Breast epithelium (tissue), 4 donors: ENCODE results near the gene HEXIM1. TPM values are rescaled to one million over a fixed set of nuclear protein-coding genes. Genes with fewer than 3 reads are reported as not detected.

Experiments
- DNase-seq, 2 donors: peaks; one replicate each; pipeline ENCODE4 v3.0.0-alpha.2; 2019; ENCODE audit warnings: low spot score in 2 of 2
- H3K27ac ChIP-seq, 2 donors: fragments of 200-600 bp; sonication (generic) in 1 of 2; one replicate each; pipeline ENCODE4 v1.5.1; 2016 to 2019; ENCODE audit warnings: mild to moderate bottlenecking in 1 of 2
- H3K27me3 ChIP-seq, 2 donors: fragments of 200-600 bp; sonication (generic) in 1 of 2; one replicate each; pipeline versions ENCODE4 v1.5.1 to v1.6.0; 2017 to 2019; ENCODE audit warnings: control low read depth in 1 of 2, mild to moderate bottlenecking in 1 of 2
- H3K36me3 ChIP-seq: fragments of 200-600 bp; one replicate; pipeline ENCODE4 v1.5.1; 2019
- H3K4me1 ChIP-seq, 2 donors: fragments of 200-600 bp; sonication (generic); one replicate each; pipeline ENCODE4 v1.5.1; 2016 to 2019; ENCODE audit warnings: control low read depth in 1 of 2
- H3K4me3 ChIP-seq, 3 donors: fragments of 200-600 bp; sonication (generic); 1 replicate in 2 of 3; 2 replicates in 1 of 3; pipeline ENCODE4 v1.5.1; 2016 to 2019; ENCODE audit warnings: mild to moderate bottlenecking in 3 of 3, moderate library complexity in 2 of 3
- H3K9me3 ChIP-seq, 2 donors: fragments of 200-600 bp; sonication (generic) in 1 of 2; one replicate each; pipeline ENCODE4 v1.5.1; 2016 to 2019; ENCODE audit warnings: control low read depth in 1 of 2
- CTCF ChIP-seq, 3 donors: fragments of 450-650 bp; IDR thresholded peaks; one replicate each; pipeline ENCODE4 v1.5.1; 2016 to 2017; ENCODE audit warnings: antibody characterized with exemption in 3 of 3, mild to moderate bottlenecking in 3 of 3, moderate library complexity in 3 of 3
- POLR2A ChIP-seq: fragments of 450-650 bp; IDR thresholded peaks from one replicate; pipeline ENCODE4 v1.6.1; 2016; ENCODE audit warnings: antibody characterized with exemption, mild to moderate bottlenecking, moderate library complexity
- POLR2AphosphoS5 ChIP-seq, 3 donors: sonication (generic); formaldehyde crosslinking; IDR thresholded peaks; one replicate each; pipeline ENCODE4 v1.6.1; 2017; ENCODE audit warnings: antibody characterized with exemption in 3 of 3
- intact Hi-C: fragments of 100-400 bp; cut with DNase I; formaldehyde crosslinking; loops from one replicate; pipeline ENCODE4 v1.15.1; 2023; ENCODE audit warnings: low total_unique reads
- total RNA-seq, 3 donors: library from RNA; depleted of rRNA; stranded (reverse); fragments of >200 nt; gene quantifications; one replicate each; pipeline ENCODE4 v1.1.0, GENCODE V29; 2016

Gene HEXIM1
- total RNA-seq, 3 donors from 2014 or later = 21.3 to 35.6 (median 33.4) TPM

DNA sequence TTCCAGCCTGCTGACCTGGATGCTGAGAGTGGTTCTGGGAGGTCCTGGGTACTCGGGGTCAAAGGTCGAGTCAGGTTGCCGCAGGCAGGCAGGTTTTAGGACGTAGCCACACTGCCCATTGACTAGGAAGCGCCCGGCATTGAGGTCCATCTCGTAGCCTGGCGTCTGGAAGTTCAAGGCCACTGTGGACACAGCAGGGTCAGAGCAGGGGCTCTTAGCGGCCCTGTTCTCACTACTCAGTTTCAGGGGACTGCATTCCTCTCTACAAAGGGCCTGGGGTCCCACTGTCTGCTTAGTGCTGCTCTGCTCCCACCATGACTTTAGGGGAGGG, 34.9 kb upstream of the HEXIM1 start:
- TF ChIP-seq POLR2AphosphoS5 (IDR thresholded peaks at IDR 0.05) (no peak), CTCF (IDR thresholded peaks at IDR 0.05) (no peak), POLR2A (no peak)
- Histone ChIP-seq H3K27me3 (no peaks in the 10 kb centered on the region), H3K36me3 (no peaks in the 10 kb centered on the region), H3K27ac (no peak overlapping the region), H3K4me3 (no peak overlapping the region), H3K9me3 (no peaks in the 10 kb centered on the region), H3K4me1 (peaks cover 0 to 3% of the 10 kb centered on the region in 2 donors)
- intact Hi-C loops = no loop called here
- no peak for DNase-seq

DNA sequence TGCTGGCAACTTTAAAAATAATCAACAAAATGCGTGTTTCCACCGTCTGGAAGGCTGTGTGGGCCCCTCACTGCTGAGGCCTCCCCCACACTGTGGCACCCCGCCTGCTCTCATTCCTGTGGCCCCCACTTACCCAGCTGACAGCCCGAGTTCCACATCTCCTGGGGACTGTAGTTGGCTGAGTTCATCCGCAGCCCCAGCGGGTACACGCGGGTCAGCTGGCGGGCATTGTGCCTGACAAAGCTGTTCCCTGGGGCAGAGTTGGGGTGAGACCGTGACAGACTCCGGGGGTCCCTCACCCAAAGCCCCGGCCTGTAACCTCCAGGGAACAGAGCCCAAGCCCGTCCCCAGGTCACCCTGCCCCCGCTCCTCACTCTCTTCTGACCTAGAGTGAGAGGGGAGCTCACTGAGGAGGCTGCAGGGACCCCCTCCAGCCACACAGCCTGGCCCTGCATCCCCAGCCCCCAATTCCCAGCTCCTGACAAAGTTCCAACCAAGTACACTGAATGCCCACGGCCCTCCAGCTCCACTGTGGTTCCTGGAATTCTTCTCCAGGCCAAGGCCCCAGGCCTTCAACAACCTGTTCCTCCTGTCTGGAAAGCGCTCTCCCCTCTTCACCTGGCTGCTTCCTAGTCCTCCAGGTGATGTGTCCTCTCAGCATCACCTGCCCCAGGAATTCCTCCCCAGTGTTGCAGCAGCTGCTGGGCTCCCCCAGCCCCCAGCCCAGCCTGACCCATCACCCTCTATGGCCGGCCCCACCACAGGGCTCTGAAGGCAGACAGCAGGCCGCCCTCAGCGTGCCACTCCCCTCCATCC, 34.0 kb upstream of the HEXIM1 start:
- Histone ChIP-seq H3K27me3 (no peaks in the 10 kb centered on the region), H3K4me3 (no peak overlapping the region), H3K9me3 (no peaks in the 10 kb centered on the region), H3K36me3 (no peaks in the 10 kb centered on the region), H3K4me1 (no peaks in the 10 kb centered on the region), H3K27ac (peak overlapping the region in 1 of 2 donors; percentile 43)
- TF ChIP-seq POLR2AphosphoS5 (IDR thresholded peaks at IDR 0.05) = no peak
- no peak for TF ChIP-seq POLR2A
- TF ChIP-seq CTCF (IDR thresholded peaks at IDR 0.05) = no peak
- intact Hi-C loops = no loop called here
- DNase-seq = no peak

GRCh38 chr17:45115015-45115625, 33.2 kb upstream of the HEXIM1 start:
- Histone ChIP-seq H3K27me3 (no peaks in the 10 kb centered on the region), H3K27ac (peak overlapping the region in 1 of 2 donors; percentile 32), H3K36me3 (no peaks in the 10 kb centered on the region), H3K9me3 (no peaks in the 10 kb centered on the region), H3K4me3 (no peak overlapping the region), H3K4me1 (no peaks in the 10 kb centered on the region)
- no peak for DNase-seq
- intact Hi-C loops = no loop called here
- TF ChIP-seq CTCF (IDR thresholded peaks at IDR 0.05) (no peak), POLR2A (no peak), POLR2AphosphoS5 (IDR thresholded peaks at IDR 0.05) (no peak)

DNA sequence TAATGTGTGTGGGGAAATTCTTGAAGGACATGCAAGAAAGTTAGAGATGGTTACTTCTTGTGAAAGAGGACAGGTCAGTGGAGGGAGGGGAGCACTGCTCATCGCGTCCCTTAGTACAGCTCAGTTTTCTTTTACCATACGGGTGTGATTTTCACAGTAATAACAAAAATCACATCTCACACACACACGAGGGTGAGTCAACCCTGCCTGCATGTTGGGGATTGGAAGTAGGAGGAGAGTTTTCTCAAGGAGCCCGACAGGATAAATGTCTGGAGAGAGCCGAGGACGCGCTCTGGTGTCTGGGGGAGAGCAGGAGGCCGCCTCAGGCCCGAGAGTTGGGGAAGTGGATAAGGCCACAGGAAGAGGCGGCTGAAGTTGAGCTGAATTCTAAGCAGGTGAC, 32.4 kb upstream of the HEXIM1 start:
- Histone ChIP-seq H3K27me3 (no peaks in the 10 kb centered on the region), H3K9me3 (no peaks in the 10 kb centered on the region), H3K36me3 (no peaks in the 10 kb centered on the region), H3K27ac (no peak overlapping the region), H3K4me1 (no peaks in the 10 kb centered on the region), H3K4me3 (no peak overlapping the region)
- no peak for DNase-seq
- intact Hi-C loops = no loop called here
- TF ChIP-seq POLR2AphosphoS5 (IDR thresholded peaks at IDR 0.05) = no peak
- TF ChIP-seq CTCF (IDR thresholded peaks at IDR 0.05) = no peak
- TF ChIP-seq POLR2A = no peak

GRCh38 chr17:45116434-45117016, 31.8 kb upstream of the HEXIM1 start:
- Histone ChIP-seq H3K4me1 (no peaks in the 10 kb centered on the region), H3K27ac (no peak overlapping the region), H3K4me3 (no peak overlapping the region), H3K36me3 (no peaks in the 10 kb centered on the region), H3K27me3 (no peaks in the 10 kb centered on the region), H3K9me3 (no peaks in the 10 kb centered on the region)
- DNase-seq = no peak
- TF ChIP-seq POLR2A = no peak
- TF ChIP-seq CTCF (IDR thresholded peaks at IDR 0.05) = no peak
- TF ChIP-seq POLR2AphosphoS5 (IDR thresholded peaks at IDR 0.05) = no peak
- intact Hi-C loops = no loop called here
